Measurements from ENCODE around the gene ALDH1L2. TPM values are rescaled to one million over a fixed set of nuclear protein-coding genes. Genes with fewer than 3 reads are reported as not detected.
"Not testable (repeated sequence)": the region's sequence is repeated elsewhere in the genome, so short reads cannot be mapped to it uniquely, and the experiment has no call there.

Gene ALDH1L2
- total RNA-seq, 1 experiment from 2014 or later, result 7.7 TPM

- peaks cover 2% of the 10 kb centered on the region; the same call in 1 of the 2 replicates for H3K27me3 Mint-ChIP-seq (ENCODE audit: low read depth)
- H3K9me3 Mint-ChIP-seq, result peaks cover 34% of the 10 kb centered on the region
- no peak for ATAC-seq
- DNase-seq (ENCODE audit: low spot score), result no peak
- peaks cover 33% of the 10 kb centered on the region for H3K36me3 Mint-ChIP-seq
- CTCF ChIA-PET, result interaction anchor here (1.7 kb wide), 1 partner anchor 45 kb away, joined by 6 read pairs; no protein-coding TSS in a partner anchor
- H3K4me1 Mint-ChIP-seq, result peaks cover 7% of the 10 kb centered on the region; the same call in 1 of the 2 replicates
- TF ChIP-seq ZNF423 (CRISPR knock-in tag; IDR thresholded peaks at IDR 0.05) (no peak), NFYB (CRISPR knock-in tag; conservative IDR thresholded peaks at IDR 0.05; ENCODE audit: low read depth) (no peak), NFATC4 (CRISPR knock-in tag; IDR thresholded peaks at IDR 0.05) (no peak), CREM (CRISPR knock-in tag; IDR thresholded peaks at IDR 0.05) (no peak), NFE2L1 (CRISPR knock-in tag; IDR thresholded peaks at IDR 0.05) (no peak), TCF7 (CRISPR knock-in tag; IDR thresholded peaks at IDR 0.05; ENCODE audit: low read depth) (no peak), GRHL2 (CRISPR knock-in tag; IDR thresholded peaks at IDR 0.05; ENCODE audit: insufficient replicate concordance, severe bottlenecking) (no peak), OVOL2 (CRISPR knock-in tag; IDR thresholded peaks at IDR 0.05; ENCODE audit: borderline replicate concordance) (no peak), JAZF1 (CRISPR knock-in tag; IDR thresholded peaks at IDR 0.05) (no peak), RELA (CRISPR knock-in tag; IDR thresholded peaks at IDR 0.05; ENCODE audit: borderline replicate concordance) (no peak), ZSCAN18 (CRISPR knock-in tag; IDR thresholded peaks at IDR 0.05) (no peak), ERG (CRISPR knock-in tag; IDR thresholded peaks at IDR 0.05) (no peak), ZNF416 (CRISPR knock-in tag; IDR thresholded peaks at IDR 0.05) (no peak), FOXK1 (CRISPR knock-in tag; IDR thresholded peaks at IDR 0.05) (no peak), TEAD4 (CRISPR knock-in tag; IDR thresholded peaks at IDR 0.05) (no peak), PRRX2 (CRISPR knock-in tag; IDR thresholded peaks at IDR 0.05) (no peak), HMGXB4 (CRISPR knock-in tag; IDR thresholded peaks at IDR 0.05) (no peak)
- H3K4me3 Mint-ChIP-seq, result no peak overlapping the region
- POLR2A ChIA-PET, result no interaction called here
- H3K27ac Mint-ChIP-seq, result no peak overlapping the region
Observed at GRCh38 chr12:105099356-105099755, 15.1 kb upstream of the ALDH1L2 start.

- DNase-seq (ENCODE audit: low spot score); H3K27ac Mint-ChIP-seq; H3K4me3 Mint-ChIP-seq; ATAC-seq; CTCF ChIA-PET; H3K27me3 Mint-ChIP-seq (ENCODE audit: low read depth); POLR2A ChIA-PET: not testable (repeated sequence)
- H3K9me3 Mint-ChIP-seq, result peaks cover 45% of the 10 kb centered on the region
- peaks cover 32% of the 10 kb centered on the region for H3K4me1 Mint-ChIP-seq
- H3K36me3 Mint-ChIP-seq, result peaks cover 45% of the 10 kb centered on the region
Observed at GRCh38 chr12:105095338-105095737, 11.1 kb upstream of the ALDH1L2 start.

- peak; percentile 75 for DNase-seq (ENCODE audit: low spot score)
- Mint-ChIP-seq H3K27ac (peak overlapping the region; percentile 100), H3K36me3 (peaks cover 34% of the 10 kb centered on the region), H3K4me3 (peak overlapping the region; percentile 58), H3K4me1 (peaks cover 35% of the 10 kb centered on the region), H3K9me3 (peaks cover 35% of the 10 kb centered on the region), H3K27me3 (ENCODE audit: low read depth) (peaks cover 2% of the 10 kb centered on the region; the same call in 1 of the 2 replicates)
- peak; percentile 93 for ATAC-seq
- POLR2A ChIA-PET, result interaction anchor here (1.1 to 2.3 kb wide), 4 partner anchors 9 to 17 kb away, joined by 4 to 14 read pairs (median 10); partner anchors contain the start of genes ALDH1L2 and WASHC4
- TF ChIP-seq CREB1 (CRISPR knock-in tag; IDR thresholded peaks at IDR 0.05), result no peak
- peak; percentile 14; the same call in 1 of the 2 replicates for TF ChIP-seq MAX (CRISPR knock-in tag; IDR thresholded peaks at IDR 0.05)
- CTCF ChIA-PET, result interaction anchor here (1.1 to 1.3 kb wide), 3 partner anchors 9 to 134 kb away, joined by 3 to 4 read pairs (median 3); partner anchors contain the start of gene SLC41A2
Observed at GRCh38 chr12:105092336-105092735, 8.1 kb upstream of the ALDH1L2 start.

Measured in WTC11 (cell line).